Left hindlimb (tissue), 1 donor: ENCODE data around the gene ANAPC1.
"Not testable (repeated sequence)": the region's sequence is repeated elsewhere in the genome, so short reads cannot be mapped to it uniquely, and the experiment has no call there.

Source experiments
- DNase-seq: peaks from one replicate; pipeline ENCODE4 v3.0.0-alpha.2; 2018

The ANAPC1 gene

DNA sequence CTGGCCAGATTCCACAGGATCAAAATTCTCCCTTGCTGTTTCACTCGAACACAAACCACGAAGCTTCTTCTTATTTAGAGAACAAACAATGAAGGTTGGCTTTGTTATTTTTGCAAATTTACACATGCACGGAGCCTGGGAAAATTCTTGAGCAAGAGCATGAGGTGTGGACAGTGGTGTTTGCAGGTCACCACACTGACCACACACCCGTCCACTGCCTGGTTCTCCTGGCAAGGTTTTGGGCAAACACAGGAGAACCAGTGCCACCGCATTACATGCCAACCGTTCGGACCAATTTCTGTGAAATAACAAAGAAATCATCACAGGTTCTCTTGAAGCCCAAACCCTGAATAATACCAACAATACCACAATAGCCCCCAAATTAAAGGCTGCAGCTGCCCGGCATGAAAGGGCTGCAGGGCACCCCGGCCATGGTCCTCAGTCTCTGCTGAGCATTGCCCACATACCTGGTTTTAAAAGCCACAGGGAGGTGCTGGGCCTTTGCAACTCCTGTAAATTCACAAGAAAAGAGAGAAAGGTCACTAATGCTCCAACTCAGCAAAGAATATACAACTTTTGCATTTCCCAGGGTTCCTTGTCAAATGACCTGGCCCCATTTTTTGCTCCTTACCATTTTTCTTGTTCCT is 154.1 kb downstream of the ANAPC1 start:
- not testable (repeated sequence) for DNase-seq

DNA sequence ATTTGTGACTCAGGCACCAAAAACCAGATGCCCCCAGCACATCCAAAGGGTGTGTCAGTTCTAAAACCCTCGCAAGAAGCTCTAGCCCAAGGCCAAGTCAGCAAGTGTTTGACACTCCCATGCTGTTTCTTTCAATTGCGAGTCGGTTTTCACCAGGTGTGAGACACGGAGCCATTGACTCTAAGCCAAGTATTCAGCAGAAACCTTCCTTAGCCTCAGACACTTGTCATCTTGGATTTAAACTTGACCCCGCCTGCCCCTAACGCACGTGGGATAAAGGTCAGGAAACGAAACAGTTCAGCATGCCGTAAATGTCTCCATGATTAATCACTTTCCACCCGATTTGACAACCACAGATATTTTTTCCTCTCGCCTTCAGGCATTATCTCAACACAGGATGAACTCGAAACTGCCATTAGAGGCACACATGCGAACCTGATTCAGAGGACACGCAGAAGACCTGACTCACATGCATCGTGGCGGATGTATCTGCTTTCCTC is 156.3 kb downstream of the ANAPC1 start:
- DNase-seq: not testable (repeated sequence)

DNA sequence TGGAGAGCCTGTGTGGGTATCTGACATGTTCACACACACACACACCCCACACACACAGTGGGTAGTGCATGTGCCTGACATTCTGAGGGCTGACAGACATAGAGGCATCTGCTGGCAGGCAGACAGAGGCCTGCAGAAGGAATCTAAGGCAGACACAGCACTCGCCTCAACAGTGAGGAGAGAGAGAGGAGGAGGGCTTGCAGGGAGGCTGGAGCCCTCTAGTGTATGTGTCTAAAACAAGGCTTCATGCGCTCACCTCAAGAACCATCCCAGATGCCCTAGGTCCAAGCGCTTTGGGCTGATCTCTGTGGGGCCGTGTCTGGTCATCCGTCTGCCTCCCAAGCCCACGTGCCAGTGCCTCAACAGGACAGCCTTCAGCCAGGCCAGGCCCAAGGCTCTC is 158.3 kb downstream of the ANAPC1 start:
- not testable (repeated sequence) for DNase-seq

DNA sequence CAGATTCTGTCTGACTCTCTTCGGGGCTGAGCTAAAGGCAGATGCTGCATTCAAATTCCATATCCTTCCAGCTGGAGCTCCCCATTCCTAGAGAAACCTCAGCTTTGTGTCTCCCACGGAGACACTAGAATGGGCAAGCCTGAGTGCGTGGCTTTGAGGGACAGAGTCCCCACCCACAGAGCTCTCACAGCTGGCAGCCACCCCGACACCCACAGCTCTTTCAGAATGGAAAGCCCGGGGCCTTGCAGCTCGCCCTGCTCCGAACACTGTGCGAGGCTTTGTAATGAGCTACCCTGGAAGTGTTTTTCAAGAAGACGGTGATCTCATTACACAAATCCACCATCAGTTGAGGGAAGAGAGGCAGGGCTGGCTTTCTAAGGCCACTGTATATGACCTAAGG is 164.4 kb downstream of the ANAPC1 start:
- DNase-seq: not testable (repeated sequence)
